Neural crest cell (in vitro differentiated cells): ENCODE data around the gene ELN. TPM values are rescaled to one million over a fixed set of nuclear protein-coding genes. Genes with fewer than 3 reads are reported as not detected.
A peak's percentile ranks its signal among the peaks of the same experiment; 100 is the strongest.

Experiments
- DNase-seq: peaks from one replicate; pipeline ENCODE4 v3.0.0; 2021; ENCODE audit warnings: low read depth, mixed read lengths, low spot score
- H3K27ac Mint-ChIP-seq: one replicate; pipeline ENCODE4 v1.8.0; 2021; ENCODE audit warnings: mild to moderate bottlenecking, mixed read lengths; ENCODE audit not compliant: unreplicated experiment
- H3K27me3 Mint-ChIP-seq: 2 replicates; pipeline ENCODE4 v1.8.0; 2021; ENCODE audit warnings: low read depth, mild to moderate bottlenecking, mixed read lengths
- H3K36me3 Mint-ChIP-seq: 2 replicates; pipeline ENCODE4 v1.8.0; 2021; ENCODE audit warnings: low read depth, mild to moderate bottlenecking, mixed read lengths
- H3K4me1 Mint-ChIP-seq: 2 replicates; pipeline ENCODE4 v1.8.0; 2021; ENCODE audit warnings: mixed read lengths
- H3K4me3 Mint-ChIP-seq: one replicate; pipeline ENCODE4 v1.8.0; 2021; ENCODE audit warnings: mild to moderate bottlenecking, mixed read lengths
- H3K9me3 Mint-ChIP-seq: 2 replicates; pipeline ENCODE4 v1.8.0; 2021; ENCODE audit warnings: mixed read lengths
- CTCF ChIP-seq: fragments of 200-600 bp; sonication (generic); conservative IDR thresholded peaks from 2 replicates; pipeline ENCODE4 v1.5.0; 2021; ENCODE audit warnings: antibody characterized with exemption, mild to moderate bottlenecking
- total RNA-seq: library from RNA; stranded (reverse); gene quantifications from 2 replicates; pipeline ENCODE4 v1.2.1, GENCODE V29; 2021

The ELN gene
- total RNA-seq, 1 donor from 2014 or later: 1.0 TPM

GRCh38 chr7:74061840-74062539 is 34.0 kb downstream of the ELN start:
- DNase-seq: no peak
- no peaks in the 10 kb centered on the region for H3K4me1 Mint-ChIP-seq
- no peak overlapping the region for H3K4me3 Mint-ChIP-seq
- peaks cover 10% of the 10 kb centered on the region for H3K27me3 Mint-ChIP-seq
- H3K27ac Mint-ChIP-seq: peak overlapping the region; percentile 57
- H3K9me3 Mint-ChIP-seq: no peaks in the 10 kb centered on the region
- no peak for TF ChIP-seq CTCF
- H3K36me3 Mint-ChIP-seq: no peaks in the 10 kb centered on the region

GRCh38 chr7:74063223-74063641 is 35.3 kb downstream of the ELN start:
- Mint-ChIP-seq H3K4me1 (no peaks in the 10 kb centered on the region), H3K9me3 (no peaks in the 10 kb centered on the region)
- TF ChIP-seq CTCF: no peak

GRCh38 chr7:74063646-74064045 is 35.7 kb downstream of the ELN start:
- peaks cover 3% of the 10 kb centered on the region for H3K27me3 Mint-ChIP-seq
- H3K4me3 Mint-ChIP-seq: no peak overlapping the region
- no peak overlapping the region for H3K27ac Mint-ChIP-seq
- DNase-seq: no peak
- no peaks in the 10 kb centered on the region for H3K4me1 Mint-ChIP-seq
- no peaks in the 10 kb centered on the region for H3K9me3 Mint-ChIP-seq
- TF ChIP-seq CTCF: no peak
- H3K36me3 Mint-ChIP-seq: no peaks in the 10 kb centered on the region

More at GRCh38 chr7:74063223-74063641, 35.3 kb downstream of the ELN start:
- H3K4me3 Mint-ChIP-seq: no peak overlapping the region
- H3K27ac Mint-ChIP-seq: no peak overlapping the region
- no peak for DNase-seq
- no peaks in the 10 kb centered on the region for H3K36me3 Mint-ChIP-seq
- peaks cover 6% of the 10 kb centered on the region for H3K27me3 Mint-ChIP-seq

- no peaks in the 10 kb centered on the region for H3K4me1 Mint-ChIP-seq
- TF ChIP-seq CTCF: no peak
- no peaks in the 10 kb centered on the region for H3K27me3 Mint-ChIP-seq
- H3K27ac Mint-ChIP-seq: no peak overlapping the region
- no peaks in the 10 kb centered on the region for H3K9me3 Mint-ChIP-seq
- no peak for DNase-seq
- no peaks in the 10 kb centered on the region for H3K36me3 Mint-ChIP-seq
- H3K4me3 Mint-ChIP-seq: no peak overlapping the region
Observed at GRCh38 chr7:74064696-74065095, 36.7 kb downstream of the ELN start.

GRCh38 chr7:74066626-74067025 is 38.7 kb downstream of the ELN start:
- no peak overlapping the region for H3K4me3 Mint-ChIP-seq
- H3K4me1 Mint-ChIP-seq: no peaks in the 10 kb centered on the region
- H3K9me3 Mint-ChIP-seq: no peaks in the 10 kb centered on the region
- TF ChIP-seq CTCF: no peak
- H3K36me3 Mint-ChIP-seq: no peaks in the 10 kb centered on the region
- no peak overlapping the region for H3K27ac Mint-ChIP-seq
- H3K27me3 Mint-ChIP-seq: no peaks in the 10 kb centered on the region
- no peak for DNase-seq
